ENCODE results near the gene HMGCS1. TPM values are rescaled to one million over a fixed set of nuclear protein-coding genes. Genes with fewer than 3 reads are reported as not detected.
A peak's percentile ranks its signal among the peaks of the same experiment; 100 is the strongest.
"Not testable (repeated sequence)": the region's sequence is repeated elsewhere in the genome, so short reads cannot be mapped to it uniquely, and the experiment has no call there.

HMGCS1 gene
- total and polyA plus RNA-seq, 2 donors, result 22.8 to 108 TPM

GRCh38 chr5:43281840-43282658 is 31.2 kb downstream of the HMGCS1 start:
- 72% methylated on average over 7 of the region's 7 CpGs for WGBS
- Histone ChIP-seq H3K4me3 (ENCODE audit: low read depth, low read length) (no peak overlapping the region), H3K36me3 (ENCODE audit: insufficient read depth) (no peaks in the 10 kb centered on the region), H3K27ac (ENCODE audit: low read depth) (no peak overlapping the region), H3K4me1 (ENCODE audit: insufficient read depth) (no peaks in the 10 kb centered on the region)
- no peak for DNase-seq (ENCODE audit: extremely low spot score)

GRCh38 chr5:43279548-43280274 is 33.5 kb downstream of the HMGCS1 start:
- WGBS, result 89% methylated on average over 12 of the region's 12 CpGs
- Histone ChIP-seq H3K27ac (ENCODE audit: low read depth) (no peak overlapping the region), H3K36me3 (ENCODE audit: insufficient read depth) (no peaks in the 10 kb centered on the region), H3K4me1 (ENCODE audit: insufficient read depth) (no peaks in the 10 kb centered on the region), H3K4me3 (ENCODE audit: low read depth, low read length) (no peak overlapping the region)
- no peak for DNase-seq (ENCODE audit: extremely low spot score)

GRCh38 chr5:43275391-43275790 is 37.8 kb downstream of the HMGCS1 start:
- 63% methylated on average over 4 of the region's 4 CpGs for WGBS
- H3K4me3 ChIP-seq (ENCODE audit: low read depth, low read length), result no peak overlapping the region
- H3K27ac ChIP-seq (ENCODE audit: low read depth), result no peak overlapping the region
- H3K4me1 ChIP-seq (ENCODE audit: insufficient read depth), result no peaks in the 10 kb centered on the region
- H3K36me3 ChIP-seq (ENCODE audit: insufficient read depth), result no peaks in the 10 kb centered on the region
- no peak for DNase-seq (ENCODE audit: extremely low spot score)

- H3K4me3 ChIP-seq (ENCODE audit: low read depth, low read length), result no peak overlapping the region
- H3K27ac ChIP-seq (ENCODE audit: low read depth), result no peak overlapping the region
- H3K36me3 ChIP-seq (ENCODE audit: insufficient read depth), result no peaks in the 10 kb centered on the region
- no peaks in the 10 kb centered on the region for H3K4me1 ChIP-seq (ENCODE audit: insufficient read depth)
- peak; percentile 26 for DNase-seq (ENCODE audit: extremely low spot score)
- WGBS, result 45% methylated on average over 7 of the region's 7 CpGs
Measured at GRCh38 chr5:43274435-43275114, 38.6 kb downstream of the HMGCS1 start.

GRCh38 chr5:43273552-43273951 is 39.7 kb downstream of the HMGCS1 start:
- Histone ChIP-seq H3K27ac (ENCODE audit: low read depth) (no peak overlapping the region), H3K4me3 (ENCODE audit: low read depth, low read length) (no peak overlapping the region), H3K4me1 (ENCODE audit: insufficient read depth) (no peaks in the 10 kb centered on the region), H3K36me3 (ENCODE audit: insufficient read depth) (no peaks in the 10 kb centered on the region)
- DNase-seq (ENCODE audit: extremely low spot score), result no peak

GRCh38 chr5:43270645-43271044 is 42.6 kb downstream of the HMGCS1 start:
- 92% methylated on average over 1 of the region's 1 CpG for WGBS
- H3K4me1 ChIP-seq (ENCODE audit: insufficient read depth), result no peaks in the 10 kb centered on the region
- no peak overlapping the region for H3K4me3 ChIP-seq (ENCODE audit: low read depth, low read length)
- H3K36me3 ChIP-seq (ENCODE audit: insufficient read depth), result no peaks in the 10 kb centered on the region
- H3K27ac ChIP-seq (ENCODE audit: low read depth), result no peak overlapping the region
- DNase-seq (ENCODE audit: extremely low spot score), result no peak

GRCh38 chr5:43268188-43268820 is 44.9 kb downstream of the HMGCS1 start:
- WGBS, result 86% methylated on average over 1 of the region's 1 CpG
- Histone ChIP-seq H3K4me1 (ENCODE audit: insufficient read depth) (no peaks in the 10 kb centered on the region), H3K4me3 (ENCODE audit: low read depth, low read length) (no peak overlapping the region), H3K36me3 (ENCODE audit: insufficient read depth) (no peaks in the 10 kb centered on the region), H3K27ac (ENCODE audit: low read depth) (no peak overlapping the region)
- DNase-seq (ENCODE audit: extremely low spot score), result no peak

GRCh38 chr5:43262269-43262668 is 50.9 kb downstream of the HMGCS1 start:
- H3K4me1 ChIP-seq (ENCODE audit: insufficient read depth); H3K36me3 ChIP-seq (ENCODE audit: insufficient read depth); DNase-seq (ENCODE audit: extremely low spot score); H3K27ac ChIP-seq (ENCODE audit: low read depth); H3K4me3 ChIP-seq (ENCODE audit: low read depth, low read length): not testable (repeated sequence)
- 83% methylated on average over 2 of the region's 2 CpGs for WGBS

- Histone ChIP-seq H3K4me3 (ENCODE audit: low read depth, low read length) (no peak overlapping the region), H3K27ac (ENCODE audit: low read depth) (no peak overlapping the region), H3K36me3 (ENCODE audit: insufficient read depth) (no peaks in the 10 kb centered on the region), H3K4me1 (ENCODE audit: insufficient read depth) (no peaks in the 10 kb centered on the region)
- 70% methylated on average over 1 of the region's 1 CpG for WGBS
- DNase-seq (ENCODE audit: extremely low spot score), result no peak
Measured at GRCh38 chr5:43258116-43258515, 55.1 kb downstream of the HMGCS1 start.

- 30% methylated on average over 2 of the region's 2 CpGs for WGBS
- no peaks in the 10 kb centered on the region for H3K36me3 ChIP-seq (ENCODE audit: insufficient read depth)
- no peak overlapping the region for H3K27ac ChIP-seq (ENCODE audit: low read depth)
- H3K4me1 ChIP-seq (ENCODE audit: insufficient read depth), result no peaks in the 10 kb centered on the region
- no peak for DNase-seq (ENCODE audit: extremely low spot score)
- no peak overlapping the region for H3K4me3 ChIP-seq (ENCODE audit: low read depth, low read length)
Measured at GRCh38 chr5:43256261-43256966, 56.8 kb downstream of the HMGCS1 start.

- no peak overlapping the region for H3K27ac ChIP-seq (ENCODE audit: low read depth)
- WGBS, result 40% methylated on average over 2 of the region's 2 CpGs
- no peak overlapping the region for H3K4me3 ChIP-seq (ENCODE audit: low read depth, low read length)
- no peak for DNase-seq (ENCODE audit: extremely low spot score)
- no peaks in the 10 kb centered on the region for H3K36me3 ChIP-seq (ENCODE audit: insufficient read depth)
- no peaks in the 10 kb centered on the region for H3K4me1 ChIP-seq (ENCODE audit: insufficient read depth)
Measured at GRCh38 chr5:43255704-43256103, 57.5 kb downstream of the HMGCS1 start.

GRCh38 chr5:43251754-43252153 is 61.5 kb downstream of the HMGCS1 start:
- Histone ChIP-seq H3K36me3 (ENCODE audit: insufficient read depth) (no peaks in the 10 kb centered on the region), H3K4me3 (ENCODE audit: low read depth, low read length) (no peak overlapping the region), H3K27ac (ENCODE audit: low read depth) (no peak overlapping the region), H3K4me1 (ENCODE audit: insufficient read depth) (no peaks in the 10 kb centered on the region)
- no peak for DNase-seq (ENCODE audit: extremely low spot score)
- WGBS, result 83% methylated on average over 5 of the region's 5 CpGs
